HepG2 (cell line): ENCODE data around the gene FTSJ1. TPM values are rescaled to one million over a fixed set of nuclear protein-coding genes. Genes with fewer than 3 reads are reported as not detected.

Experiments
- ATAC-seq: fragments of 200-7000 bp; cut with Tn5 transposase; 3 replicates; pipeline ENCODE4 v1.9.1; 2020; ENCODE audit warnings: mild to moderate bottlenecking, moderate library complexity
- BruUV-seq: library from RNA; stranded (reverse); fragments of 400-500 nt; replicated peaks from 2 replicates; lab custom pipeline; 2021; lab: Mats Ljungman, UMichigan
- CTCF ChIA-PET: fragments of 300-600 bp; formaldehyde crosslinking; extraction: SDS; loops from one replicate; lab custom pipeline; 2021; ENCODE audit warnings: low total read pairs, inconsistent platforms, low intra/inter-chr PET ratio; lab: Yijun Ruan, JAX
- POLR2A ChIA-PET: fragments of 350-600 bp; sonication (Branson Sonifier 250); formaldehyde crosslinking; loops from one replicate; lab custom pipeline; 2020; ENCODE audit warnings: antibody characterized with exemption, inconsistent platforms; lab: Yijun Ruan, JAX
- DNase-seq: peaks from one replicate; pipeline ENCODE4 v3.0.0-alpha.2; 2015; ENCODE audit warnings: low spot score
- FAIRE-seq: peaks from 3 replicates; lab custom pipeline; 2011; peaks lifted over from hg19 to GRCh38; lab: Jason Lieb, UNC
- H2AFZ ChIP-seq: one replicate; pipeline ENCODE4 v1.6.1; 2011; ENCODE audit warnings: low read length, inconsistent platforms
- H3K27ac ChIP-seq: fragments of 300-600 bp; 3 replicates; pipeline ENCODE4 v1.8.0; 2011; ENCODE audit warnings: mixed run types, mild to moderate bottlenecking, mixed read lengths, low read length, inconsistent platforms; ENCODE audit not compliant: insufficient read depth; ENCODE audit errors: extremely low read length
- H3K27me3 ChIP-seq, 2 experiments: fragments of 200-600 bp in 1 of 2; 2 replicates in 1 of 2; 3 replicates in 1 of 2; pipeline versions ENCODE4 v1.6.0 to v1.8.0; 2011; ENCODE audit warnings: low read length in 2 of 2, mild to moderate bottlenecking in 2 of 2, moderate library complexity in 2 of 2, inconsistent platforms in 1 of 2; ENCODE audit not compliant: insufficient read depth in 2 of 2, control insufficient read depth in 1 of 2
- H3K36me3 ChIP-seq, 2 experiments: fragments of 200-600 bp in 1 of 2; replicated peaks in 1 of 2; 2 replicates in 1 of 2; 3 replicates in 1 of 2; pipeline versions ENCODE4 v1.5.1 to v1.8.0; 2011; ENCODE audit warnings: low read length in 2 of 2, inconsistent platforms in 1 of 2; ENCODE audit not compliant: insufficient read depth in 2 of 2, control insufficient read depth in 1 of 2
- H3K4me1 ChIP-seq: 2 replicates; pipeline ENCODE4 v1.5.1; 2012; ENCODE audit warnings: low read length, inconsistent platforms; ENCODE audit not compliant: insufficient read depth
- H3K4me2 ChIP-seq: 2 replicates; pipeline ENCODE4 v1.6.0; 2011; ENCODE audit warnings: low read depth, low read length, inconsistent platforms
- H3K4me3 ChIP-seq, 3 experiments: fragments of 200-600 bp in 1 of 3; sonication (generic), shearing (Covaris generic) in 1 of 3; replicated peaks in 1 of 3; 2 replicates each; pipeline ENCODE4 v1.5.1; 2011 to 2016; ENCODE audit warnings: low read length in 3 of 3, inconsistent platforms in 2 of 3, low read depth in 2 of 3, mild to moderate bottlenecking in 2 of 3, control low read depth in 1 of 3, mixed read lengths in 1 of 3; ENCODE audit not compliant: insufficient read depth in 1 of 3
- H3K79me2 ChIP-seq: one replicate; pipeline ENCODE4 v1.6.1; 2011; ENCODE audit warnings: low read length, inconsistent platforms; ENCODE audit not compliant: insufficient read depth
- H3K9ac ChIP-seq: 2 replicates; pipeline ENCODE4 v1.6.0; 2011; ENCODE audit warnings: mild to moderate bottlenecking, low read depth, low read length, inconsistent platforms; ENCODE audit not compliant: insufficient read depth
- H3K9me3 ChIP-seq: 2 replicates; pipeline ENCODE4 v1.5.1; 2012; ENCODE audit warnings: mild to moderate bottlenecking, low read length
- H4K20me1 ChIP-seq: 2 replicates; pipeline ENCODE4 v1.6.0; 2011; ENCODE audit warnings: inconsistent platforms, mild to moderate bottlenecking, low read length, moderate library complexity; ENCODE audit not compliant: insufficient read depth
- ARNTL ChIP-seq: sonication (generic); formaldehyde crosslinking; IDR thresholded peaks from 2 replicates; pipeline ENCODE4 v1.4.0; 2020; ENCODE audit warnings: mild to moderate bottlenecking, missing genetic modification reagents
- FOSL1 ChIP-seq: sonication (generic); formaldehyde crosslinking; IDR thresholded peaks from 2 replicates; pipeline ENCODE4 v1.9.0; 2021; ENCODE audit warnings: missing genetic modification reagents, borderline replicate concordance
- GATAD2A ChIP-seq: IDR thresholded peaks from 2 replicates; pipeline ENCODE4 v1.6.1; 2016
- GFI1 ChIP-seq: sonication (generic); formaldehyde crosslinking; IDR thresholded peaks from 2 replicates; pipeline ENCODE4 v1.5.0; 2020; ENCODE audit warnings: missing genetic modification reagents, mild to moderate bottlenecking, borderline replicate concordance
- HDAC2 ChIP-seq: sonication (generic); formaldehyde crosslinking; IDR thresholded peaks from 2 replicates; pipeline ENCODE4 v1.4.0; 2020; ENCODE audit warnings: missing genetic modification reagents
- JUN ChIP-seq: sonication (generic); formaldehyde crosslinking; IDR thresholded peaks from 2 replicates; pipeline ENCODE4 v1.4.0; 2020; ENCODE audit warnings: mild to moderate bottlenecking, missing genetic modification reagents
- KAT8 ChIP-seq: IDR thresholded peaks from 2 replicates; pipeline ENCODE4 v1.6.1; 2016; ENCODE audit warnings: missing genetic modification reagents, missing compliant biosample characterization
- MTF1 ChIP-seq: sonication (generic); formaldehyde crosslinking; IDR thresholded peaks from 2 replicates; pipeline ENCODE4 v1.5.0; 2020; ENCODE audit warnings: missing genetic modification reagents
- NCOA2 ChIP-seq: sonication (generic); formaldehyde crosslinking; IDR thresholded peaks from 2 replicates; pipeline ENCODE4 v1.8.0; 2022; ENCODE audit warnings: inconsistent platforms
- PHF21A ChIP-seq: sonication (generic); formaldehyde crosslinking; IDR thresholded peaks from 2 replicates; pipeline ENCODE4 v1.5.0; 2020; ENCODE audit warnings: mild to moderate bottlenecking, missing genetic modification reagents
- POGZ ChIP-seq: sonication (generic); formaldehyde crosslinking; IDR thresholded peaks from 2 replicates; pipeline ENCODE4 v1.4.0; 2020; ENCODE audit warnings: mild to moderate bottlenecking, missing genetic modification reagents
- TCF12 ChIP-seq, 2 experiments: fragments of 450-650 bp in 1 of 2; sonication (generic) in 1 of 2; formaldehyde crosslinking in 1 of 2; IDR thresholded peaks; 2 replicates each; pipeline versions ENCODE4 v1.6.1 to v1.8.0; 2017 to 2022; ENCODE audit warnings: antibody characterized with exemption in 1 of 2, mild to moderate bottlenecking in 1 of 2, missing genetic modification reagents in 1 of 2, moderate library complexity in 1 of 2
- TMF1 ChIP-seq: sonication (generic); formaldehyde crosslinking; IDR thresholded peaks from 2 replicates; pipeline ENCODE4 v1.8.1; 2022; ENCODE audit warnings: low read depth, missing genetic modification reagents
- ZBTB42 ChIP-seq: sonication (generic); formaldehyde crosslinking; IDR thresholded peaks from 2 replicates; pipeline ENCODE4 v1.5.0; 2020; ENCODE audit warnings: mild to moderate bottlenecking, missing genetic modification reagents
- ZBTB7A ChIP-seq: sonication (generic); formaldehyde crosslinking; IDR thresholded peaks from 2 replicates; pipeline ENCODE4 v1.8.0; 2022; ENCODE audit warnings: mild to moderate bottlenecking, missing genetic modification reagents
- ZFYVE20 ChIP-seq: sonication (generic); formaldehyde crosslinking; IDR thresholded peaks from 2 replicates; pipeline ENCODE4 v1.8.0; 2023; ENCODE audit warnings: low read depth, mild to moderate bottlenecking, moderate library complexity, missing genetic modification reagents, borderline replicate concordance
- ZNF367 ChIP-seq: sonication (generic); formaldehyde crosslinking; IDR thresholded peaks from 2 replicates; pipeline ENCODE4 v1.4.0; 2020; ENCODE audit warnings: missing genetic modification reagents, borderline replicate concordance
- ZNF468 ChIP-seq: sonication (generic); formaldehyde crosslinking; IDR thresholded peaks from 2 replicates; pipeline ENCODE4 v1.8.0; 2022; ENCODE audit warnings: mild to moderate bottlenecking, moderate library complexity, missing genetic modification reagents
- ZNF547 ChIP-seq: sonication (generic); formaldehyde crosslinking; IDR thresholded peaks from 2 replicates; pipeline ENCODE4 v1.5.1; 2020; ENCODE audit warnings: mild to moderate bottlenecking, missing genetic modification reagents
- ZNF589 ChIP-seq: sonication (generic); formaldehyde crosslinking; conservative IDR thresholded peaks from 2 replicates; pipeline ENCODE4 v1.8.0; 2022; ENCODE audit warnings: mild to moderate bottlenecking, moderate library complexity, missing genetic modification reagents
- WGBS: methylation state at CpG from one replicate; pipeline ENCODE4 v1.1.6; 2017; ENCODE audit warnings: low lambda C conversion rate; 5-methylcytosine and 5-hydroxymethylcytosine counted together
- in situ Hi-C: cut with HindIII; loops from 2 replicates; pipeline ENCODE4 v1.10.0; 2017; ENCODE audit warnings: low pct_unique_long_range_greater_than_20kb; ENCODE audit not compliant: extremely low pct_ligation_motif_present
- intact Hi-C: fragments of 100-400 bp; cut with micrococcal nuclease; formaldehyde crosslinking; loops from one replicate; pipeline ENCODE4 v1.10.0; 2022; ENCODE audit not compliant: unreplicated experiment
- polyA plus RNA-seq, 8 experiments: library from polyadenylated mRNA; depleted of rRNA in 3 of 8; stranded (reverse) in 7 of 8; unstranded in 1 of 8; fragments of >200 nt; fragmentation: Illumina TruSeq in 4 of 8; extraction: Trizol in 4 of 8; gene quantifications; 2 replicates each; pipeline versions ENCODE4 v1.2.1 to v1.2.3, GENCODE V29; 2011 to 2016; ENCODE audit warnings: low read depth in 4 of 8, missing spikeins in 1 of 8, mixed read lengths in 1 of 8; ENCODE audit not compliant: insufficient read depth in 1 of 8
- total RNA-seq, 5 experiments: library from RNA; depleted of rRNA; stranded (reverse); fragments of >200 nt; fragmentation: Illumina TruSeq; extraction: Trizol; gene quantifications; 2 replicates each; pipeline ENCODE4 v1.2.3, GENCODE V29; 2016; ENCODE audit warnings: low read depth in 1 of 5
- TF ChIP-seq, protein P1 (sequence below): sonication (generic); formaldehyde crosslinking; IDR thresholded peaks from 2 replicates; pipeline ENCODE4 v1.4.0; 2020; ENCODE audit warnings: missing genetic modification reagents
- TF ChIP-seq, protein P2 (sequence below): fragments of 450-650 bp; IDR thresholded peaks from 2 replicates; pipeline ENCODE4 v1.6.1; 2016
- TF ChIP-seq, protein P3 (sequence below): sonication (generic); formaldehyde crosslinking; IDR thresholded peaks from 2 replicates; pipeline ENCODE4 v1.4.0; 2020; ENCODE audit warnings: mild to moderate bottlenecking, missing genetic modification reagents
- TF ChIP-seq, protein P4 (sequence below): sonication (generic); formaldehyde crosslinking; IDR thresholded peaks from 2 replicates; pipeline ENCODE4 v1.4.0; 2020; ENCODE audit warnings: missing genetic modification reagents

Gene FTSJ1
- total and polyA plus RNA-seq, 2 of the 13 experiments (the other 11 are each of a cell fraction or from before 2014, with no cell fraction given): 30.3 to 37.9 TPM

DNA sequence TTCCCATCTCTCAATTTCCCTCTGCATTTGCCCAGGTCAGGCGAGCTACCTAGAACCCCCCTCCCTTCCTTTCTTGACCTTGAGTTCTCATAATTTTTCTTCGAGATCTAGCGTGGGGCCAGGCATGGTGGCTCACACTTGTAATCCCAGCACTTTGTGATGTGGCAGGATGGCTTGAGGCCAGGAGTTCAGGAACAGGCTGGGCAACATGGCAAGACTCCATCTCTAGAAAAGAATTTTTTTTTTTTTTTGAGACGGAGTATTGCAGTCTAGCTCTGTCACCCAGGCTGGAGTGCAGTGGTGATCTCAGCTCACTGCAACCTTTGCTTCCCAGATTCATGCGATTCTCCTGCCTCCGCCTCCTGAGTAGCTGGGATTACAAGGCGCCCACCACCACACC is 28.3 kb downstream of the FTSJ1 start (continued):
- TF ChIP-seq, protein P1, sequence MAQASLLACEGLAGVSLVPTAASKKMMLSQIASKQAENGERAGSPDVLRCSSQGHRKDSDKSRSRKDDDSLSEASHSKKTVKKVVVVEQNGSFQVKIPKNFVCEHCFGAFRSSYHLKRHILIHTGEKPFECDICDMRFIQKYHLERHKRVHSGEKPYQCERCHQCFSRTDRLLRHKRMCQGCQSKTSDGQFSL (CRISPR knock-in tag): no peak
- TF ChIP-seq ZNF589 (CRISPR knock-in tag) (no peak), MTF1 (CRISPR knock-in tag) (no peak), ARNTL (CRISPR knock-in tag) (no peak), ZNF468 (CRISPR knock-in tag) (no peak), ZNF367 (CRISPR knock-in tag) (no peak), TCF12 (IDR thresholded peaks at IDR 0.05) (no peak), TCF12 (CRISPR knock-in tag; IDR thresholded peaks at IDR 0.05) (no peak), ZBTB7A (CRISPR knock-in tag) (no peak), ZNF547 (CRISPR knock-in tag) (no peak), ZFYVE20 (CRISPR knock-in tag) (no peak), FOSL1 (no peak)
- TF ChIP-seq, protein P2, sequence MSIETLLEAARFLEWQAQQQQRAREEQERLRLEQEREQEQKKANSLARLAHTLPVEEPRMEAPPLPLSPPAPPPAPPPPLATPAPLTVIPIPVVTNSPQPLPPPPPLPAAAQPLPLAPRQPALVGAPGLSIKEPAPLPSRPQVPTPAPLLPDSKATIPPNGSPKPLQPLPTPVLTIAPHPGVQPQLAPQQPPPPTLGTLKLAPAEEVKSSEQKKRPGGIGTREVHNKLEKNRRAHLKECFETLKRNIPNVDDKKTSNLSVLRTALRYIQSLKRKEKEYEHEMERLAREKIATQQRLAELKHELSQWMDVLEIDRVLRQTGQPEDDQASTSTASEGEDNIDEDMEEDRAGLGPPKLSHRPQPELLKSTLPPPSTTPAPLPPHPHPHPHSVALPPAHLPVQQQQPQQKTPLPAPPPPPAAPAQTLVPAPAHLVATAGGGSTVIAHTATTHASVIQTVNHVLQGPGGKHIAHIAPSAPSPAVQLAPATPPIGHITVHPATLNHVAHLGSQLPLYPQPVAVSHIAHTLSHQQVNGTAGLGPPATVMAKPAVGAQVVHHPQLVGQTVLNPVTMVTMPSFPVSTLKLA: no peak

DNA sequence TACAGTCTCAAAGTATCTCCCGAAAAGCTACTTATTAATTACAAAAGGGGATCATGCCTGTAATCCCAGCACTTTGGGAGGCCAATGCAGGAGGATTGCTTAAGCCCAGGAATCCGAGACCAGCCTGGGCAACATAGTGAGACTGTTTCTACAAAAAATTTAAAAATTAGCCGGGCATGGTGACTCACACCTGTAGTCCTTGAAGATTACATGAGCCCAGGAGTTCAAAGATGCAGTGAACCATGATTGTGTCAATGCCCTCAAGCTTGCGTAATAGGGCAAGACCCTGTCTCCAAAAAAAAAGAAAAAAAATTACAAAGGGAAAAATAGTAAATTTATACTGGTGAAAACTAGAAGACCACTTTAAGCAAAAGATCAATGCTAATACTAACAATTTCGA is 29.5 kb downstream of the FTSJ1 start:
- ChIA-PET CTCF (no interaction called here), POLR2A (no interaction called here)
- Histone ChIP-seq H2AFZ (no peak overlapping the region), H3K9ac (no peak overlapping the region), H3K27ac (no peak overlapping the region), H4K20me1 (no peaks in the 10 kb centered on the region), H3K79me2 (no peaks in the 10 kb centered on the region), H3K4me2 (no peak overlapping the region), H3K27me3 (no peaks in the 10 kb centered on the region), H3K4me1 (peaks cover 10% of the 10 kb centered on the region), H3K4me3 (no peak overlapping the region), H3K36me3 (no peaks in the 10 kb centered on the region), H3K9me3 (no peaks in the 10 kb centered on the region)
- WGBS: 15% methylated on average over 5 of the region's 5 CpGs
- intact Hi-C loops: loop anchor here (5.0 kb wide), 1 partner anchor 33 kb away; the partner anchor contains the start of gene SLC38A5
- in situ Hi-C loops: no loop called here
- ATAC-seq (no peak), FAIRE-seq (peak; percentile 61), DNase-seq (peak; percentile 47)
- BruUV-seq: no TSS peak
- TF ChIP-seq, protein P3, sequence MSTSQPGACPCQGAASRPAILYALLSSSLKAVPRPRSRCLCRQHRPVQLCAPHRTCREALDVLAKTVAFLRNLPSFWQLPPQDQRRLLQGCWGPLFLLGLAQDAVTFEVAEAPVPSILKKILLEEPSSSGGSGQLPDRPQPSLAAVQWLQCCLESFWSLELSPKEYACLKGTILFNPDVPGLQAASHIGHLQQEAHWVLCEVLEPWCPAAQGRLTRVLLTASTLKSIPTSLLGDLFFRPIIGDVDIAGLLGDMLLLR (CRISPR knock-in tag): no peak
- TF ChIP-seq, protein P4, sequence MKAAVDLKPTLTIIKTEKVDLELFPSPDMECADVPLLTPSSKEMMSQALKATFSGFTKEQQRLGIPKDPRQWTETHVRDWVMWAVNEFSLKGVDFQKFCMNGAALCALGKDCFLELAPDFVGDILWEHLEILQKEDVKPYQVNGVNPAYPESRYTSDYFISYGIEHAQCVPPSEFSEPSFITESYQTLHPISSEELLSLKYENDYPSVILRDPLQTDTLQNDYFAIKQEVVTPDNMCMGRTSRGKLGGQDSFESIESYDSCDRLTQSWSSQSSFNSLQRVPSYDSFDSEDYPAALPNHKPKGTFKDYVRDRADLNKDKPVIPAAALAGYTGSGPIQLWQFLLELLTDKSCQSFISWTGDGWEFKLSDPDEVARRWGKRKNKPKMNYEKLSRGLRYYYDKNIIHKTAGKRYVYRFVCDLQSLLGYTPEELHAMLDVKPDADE (CRISPR knock-in tag): no peak
- peak; percentile 44; the same call in 1 of the 2 replicates for TF ChIP-seq HDAC2 (CRISPR knock-in tag)
- TF ChIP-seq JUN: 0 out of 2 replicates have a peak, but pooled peaks have one; percentile 27
- TF ChIP-seq TMF1 (CRISPR knock-in tag): no peak
- TF ChIP-seq ZBTB42 (CRISPR knock-in tag): no peak
- no peak for TF ChIP-seq GFI1 (CRISPR knock-in tag)
- TF ChIP-seq GATAD2A (CRISPR knock-in tag): peak; percentile 75
- TF ChIP-seq POGZ: no peak; the same call in 1 of the 2 replicates
- peak; percentile 46; the same call in 1 of the 2 replicates for TF ChIP-seq NCOA2 (CRISPR knock-in tag)
- peak; percentile 47; the same call in 1 of the 2 replicates for TF ChIP-seq KAT8 (CRISPR knock-in tag)
- peak; percentile 24; the same call in 1 of the 2 replicates for TF ChIP-seq PHF21A (CRISPR knock-in tag)
